Osteoblast (primary cell): ENCODE results near the gene DCDC2. TPM values are rescaled to one million over a fixed set of nuclear protein-coding genes. Genes with fewer than 3 reads are reported as not detected.
"Not testable (repeated sequence)": the region's sequence is repeated elsewhere in the genome, so short reads cannot be mapped to it uniquely, and the experiment has no call there.

Experiments
- DNase-seq: peaks from one replicate; pipeline ENCODE4 v3.0.0; 2011; ENCODE audit warnings: low spot score, mixed read lengths; ENCODE audit not compliant: insufficient read length; ENCODE audit errors: missing footprints
- H2AFZ ChIP-seq: 2 replicates; pipeline ENCODE4 v1.6.0; 2011; ENCODE audit warnings: mild to moderate bottlenecking, low read length
- H3K27ac ChIP-seq: 2 replicates; pipeline ENCODE4 v1.5.1; 2011; ENCODE audit warnings: mild to moderate bottlenecking, low read depth, low read length, moderate library complexity
- H3K27me3 ChIP-seq: 2 replicates; pipeline ENCODE4 v1.6.0; 2012; ENCODE audit warnings: mild to moderate bottlenecking, control low read depth, inconsistent platforms, low read length, moderate library complexity; ENCODE audit not compliant: insufficient read depth
- H3K36me3 ChIP-seq: 2 replicates; pipeline ENCODE4 v1.5.1; 2011; ENCODE audit warnings: mild to moderate bottlenecking, low read length, control low read depth, moderate library complexity; ENCODE audit not compliant: insufficient read depth
- H3K4me1 ChIP-seq: 2 replicates; pipeline ENCODE4 v1.5.1; 2011; ENCODE audit warnings: mild to moderate bottlenecking, low read length, control low read depth, moderate library complexity; ENCODE audit not compliant: insufficient read depth
- H3K4me2 ChIP-seq: 2 replicates; pipeline ENCODE4 v1.6.0; 2011; ENCODE audit warnings: mild to moderate bottlenecking, low read length; ENCODE audit not compliant: insufficient read depth
- H3K4me3 ChIP-seq: fragments of 200-600 bp; sonication (generic); 3 replicates; pipeline ENCODE4 v1.5.1; 2012; ENCODE audit warnings: mild to moderate bottlenecking, low read length, inconsistent platforms; ENCODE audit not compliant: insufficient read depth
- H3K79me2 ChIP-seq: 2 replicates; pipeline ENCODE4 v1.6.0; 2012; ENCODE audit warnings: mild to moderate bottlenecking, low read length, control low read depth, inconsistent platforms; ENCODE audit not compliant: insufficient read depth
- H3K9me3 ChIP-seq: 2 replicates; pipeline ENCODE4 v1.5.1; 2011; ENCODE audit warnings: low read depth, low read length, control low read depth
- H4K20me1 ChIP-seq: 2 replicates; pipeline ENCODE4 v1.6.0; 2012; ENCODE audit warnings: mild to moderate bottlenecking, low read length, control low read depth; ENCODE audit not compliant: insufficient read depth
- total RNA-seq: library from RNA; depleted of rRNA; stranded (reverse); fragments of >200 nt; gene quantifications from 2 replicates; pipeline ENCODE4 v1.2.3, GENCODE V29; 2012
- TF ChIP-seq, protein P1 (sequence below): IDR thresholded peaks from 2 replicates; pipeline ENCODE4 v1.5.1; 2011; ENCODE audit warnings: mild to moderate bottlenecking, low read depth, low read length, moderate library complexity; ENCODE audit errors: extremely low read depth

DCDC2 gene
- total RNA-seq, 1 donor = under 0.01 TPM

GRCh38 chr6:24306038-24306437 is 51.8 kb downstream of the DCDC2 start:
- no peak overlapping the region for H3K4me3 ChIP-seq
- no peaks in the 10 kb centered on the region for H3K4me1 ChIP-seq
- TF ChIP-seq, protein P1, sequence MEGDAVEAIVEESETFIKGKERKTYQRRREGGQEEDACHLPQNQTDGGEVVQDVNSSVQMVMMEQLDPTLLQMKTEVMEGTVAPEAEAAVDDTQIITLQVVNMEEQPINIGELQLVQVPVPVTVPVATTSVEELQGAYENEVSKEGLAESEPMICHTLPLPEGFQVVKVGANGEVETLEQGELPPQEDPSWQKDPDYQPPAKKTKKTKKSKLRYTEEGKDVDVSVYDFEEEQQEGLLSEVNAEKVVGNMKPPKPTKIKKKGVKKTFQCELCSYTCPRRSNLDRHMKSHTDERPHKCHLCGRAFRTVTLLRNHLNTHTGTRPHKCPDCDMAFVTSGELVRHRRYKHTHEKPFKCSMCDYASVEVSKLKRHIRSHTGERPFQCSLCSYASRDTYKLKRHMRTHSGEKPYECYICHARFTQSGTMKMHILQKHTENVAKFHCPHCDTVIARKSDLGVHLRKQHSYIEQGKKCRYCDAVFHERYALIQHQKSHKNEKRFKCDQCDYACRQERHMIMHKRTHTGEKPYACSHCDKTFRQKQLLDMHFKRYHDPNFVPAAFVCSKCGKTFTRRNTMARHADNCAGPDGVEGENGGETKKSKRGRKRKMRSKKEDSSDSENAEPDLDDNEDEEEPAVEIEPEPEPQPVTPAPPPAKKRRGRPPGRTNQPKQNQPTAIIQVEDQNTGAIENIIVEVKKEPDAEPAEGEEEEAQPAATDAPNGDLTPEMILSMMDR = no peak
- no peaks in the 10 kb centered on the region for H3K79me2 ChIP-seq
- DNase-seq = no peak
- no peaks in the 10 kb centered on the region for H3K9me3 ChIP-seq
- no peak overlapping the region for H3K4me2 ChIP-seq
- H3K27me3 ChIP-seq = no peaks in the 10 kb centered on the region
- no peaks in the 10 kb centered on the region for H4K20me1 ChIP-seq
- no peak overlapping the region for H3K27ac ChIP-seq
- no peak overlapping the region for H2AFZ ChIP-seq
- H3K36me3 ChIP-seq = no peaks in the 10 kb centered on the region

DNA sequence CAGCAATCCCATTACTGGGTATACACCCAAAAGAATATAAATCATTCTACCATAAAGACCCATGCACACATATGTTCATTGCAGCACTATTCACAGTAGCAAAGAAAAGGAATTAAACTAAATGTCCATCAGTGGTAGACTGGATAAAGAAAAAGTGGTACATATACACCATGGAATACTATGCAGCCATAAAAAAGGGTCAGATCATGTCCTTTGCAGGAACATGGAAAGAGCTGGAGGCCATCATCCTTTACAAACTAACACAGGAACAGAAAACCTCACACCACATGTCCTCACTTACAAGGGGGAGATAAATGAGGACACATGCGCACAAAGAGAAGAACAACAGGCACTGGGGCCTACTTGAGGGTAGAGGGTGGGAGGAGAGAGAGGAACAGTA is 60.9 kb downstream of the DCDC2 start:
- Histone ChIP-seq H3K4me1 (no peaks in the 10 kb centered on the region), H3K4me3 (no peak overlapping the region), H2AFZ (no peak overlapping the region), H3K79me2 (no peaks in the 10 kb centered on the region), H3K4me2 (no peak overlapping the region), H3K27ac (no peak overlapping the region), H4K20me1 (no peaks in the 10 kb centered on the region), H3K9me3 (no peaks in the 10 kb centered on the region), H3K36me3 (no peaks in the 10 kb centered on the region), H3K27me3 (no peaks in the 10 kb centered on the region)
- TF ChIP-seq, protein P1 = no peak
- DNase-seq = no peak

DNA sequence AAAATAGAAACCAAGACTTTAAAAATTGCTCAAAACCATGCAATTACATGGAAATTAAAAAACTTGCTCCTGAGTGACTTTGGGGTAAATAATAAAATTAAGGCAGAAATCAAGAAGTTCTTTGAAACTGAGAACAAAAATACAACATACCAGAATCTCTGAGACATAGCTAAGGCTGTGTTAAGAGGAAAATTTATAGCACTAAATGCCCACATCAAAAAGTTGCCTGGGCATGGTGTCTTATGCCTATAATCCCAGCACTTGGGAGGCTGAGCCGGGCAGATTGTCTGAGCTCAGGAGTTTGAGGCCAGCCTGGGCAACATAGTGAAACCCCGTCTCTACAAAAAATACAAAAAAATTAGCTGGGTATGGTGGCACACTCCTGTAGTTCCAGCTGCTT is 64.0 kb downstream of the DCDC2 start:
- H4K20me1 ChIP-seq, H3K27ac ChIP-seq, H3K9me3 ChIP-seq, H2AFZ ChIP-seq, DNase-seq, H3K4me3 ChIP-seq, H3K79me2 ChIP-seq, H3K27me3 ChIP-seq, H3K4me2 ChIP-seq, H3K4me1 ChIP-seq, H3K36me3 ChIP-seq: not testable (repeated sequence)

DNA sequence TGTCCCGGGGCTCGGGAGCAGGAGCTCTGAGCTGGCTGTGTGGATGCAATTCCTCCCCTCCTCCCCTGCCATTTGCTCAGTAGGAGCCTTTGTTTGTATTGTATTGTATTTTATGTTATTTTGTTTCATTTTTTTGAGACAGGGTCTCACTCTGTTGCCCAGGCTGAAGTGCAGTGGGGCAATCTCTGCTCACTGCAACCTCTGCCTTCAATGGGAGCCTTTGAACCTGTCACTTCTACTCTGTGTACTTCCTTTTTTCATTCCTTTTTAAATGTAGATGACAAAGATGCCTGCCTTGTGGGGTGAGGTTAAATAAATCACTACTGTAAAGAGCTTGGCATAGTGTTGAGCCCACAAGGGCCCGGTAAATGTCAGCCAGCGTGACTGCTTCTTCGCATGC is 70.6 kb downstream of the DCDC2 start:
- H3K27me3 ChIP-seq = no peaks in the 10 kb centered on the region
- no peak overlapping the region for H3K27ac ChIP-seq
- H2AFZ ChIP-seq = no peak overlapping the region
- TF ChIP-seq, protein P1 = no peak
- no peaks in the 10 kb centered on the region for H4K20me1 ChIP-seq
- H3K4me2 ChIP-seq = no peak overlapping the region
- H3K4me1 ChIP-seq = no peaks in the 10 kb centered on the region
- H3K79me2 ChIP-seq = no peaks in the 10 kb centered on the region
- no peak overlapping the region for H3K4me3 ChIP-seq
- no peak for DNase-seq
- H3K36me3 ChIP-seq = no peaks in the 10 kb centered on the region
- H3K9me3 ChIP-seq = no peaks in the 10 kb centered on the region

DNA sequence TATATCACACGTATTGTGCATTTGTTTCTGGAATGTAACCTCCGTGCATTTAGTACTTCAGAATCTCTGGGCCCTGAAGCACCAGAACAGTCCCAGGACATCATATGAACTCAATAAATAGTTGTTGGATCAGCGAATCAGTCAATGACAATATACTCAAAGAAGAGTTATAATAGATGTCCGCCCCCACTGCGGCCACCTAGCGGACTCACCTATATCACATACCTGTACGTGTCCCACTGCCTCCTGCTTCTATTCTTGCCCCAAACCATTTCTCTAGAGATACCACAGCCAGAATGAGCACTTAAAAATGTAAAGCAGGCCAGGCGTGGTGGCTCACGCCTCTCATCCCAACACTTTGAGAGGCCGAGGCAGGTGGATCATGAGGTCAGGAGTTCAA is 73.9 kb downstream of the DCDC2 start:
- no peaks in the 10 kb centered on the region for H3K4me1 ChIP-seq
- H3K9me3 ChIP-seq = no peaks in the 10 kb centered on the region
- no peak overlapping the region for H3K4me3 ChIP-seq
- no peaks in the 10 kb centered on the region for H3K36me3 ChIP-seq
- no peak overlapping the region for H3K27ac ChIP-seq
- no peaks in the 10 kb centered on the region for H3K27me3 ChIP-seq
- no peak overlapping the region for H2AFZ ChIP-seq
- no peak overlapping the region for H3K4me2 ChIP-seq
- H4K20me1 ChIP-seq = no peaks in the 10 kb centered on the region
- no peaks in the 10 kb centered on the region for H3K79me2 ChIP-seq
- no peak for DNase-seq
- TF ChIP-seq, protein P1 = no peak
